Gastroesophageal sphincter (tissue), 3 donors: Measurements from ENCODE around the gene DMPK.

Experiments
- EP300 ChIP-seq: sonication (generic); formaldehyde crosslinking; IDR thresholded peaks from one replicate; pipeline ENCODE4 v1.6.1; 2017; ENCODE audit warnings: antibody characterized with exemption, mild to moderate bottlenecking
- POLR2A ChIP-seq, 2 donors: fragments of 450-650 bp; IDR thresholded peaks; one replicate each; pipeline ENCODE4 v1.6.1; 2017; ENCODE audit warnings: antibody characterized with exemption in 2 of 2, mild to moderate bottlenecking in 2 of 2, moderate library complexity in 1 of 2
- POLR2AphosphoS5 ChIP-seq: sonication (generic); formaldehyde crosslinking; IDR thresholded peaks from one replicate; pipeline ENCODE4 v1.6.1; 2017; ENCODE audit warnings: antibody characterized with exemption
- TF ChIP-seq, protein P1 (sequence below), 4 experiments: fragments of 200-600 bp in 2 of 4; fragments of 450-650 bp in 2 of 4; sonication (generic) in 1 of 4; IDR thresholded peaks; one replicate each; pipeline ENCODE4 v1.5.1; 2017 to 2019; ENCODE audit warnings: antibody characterized with exemption in 4 of 4, mild to moderate bottlenecking in 2 of 4, moderate library complexity in 2 of 4

- TF ChIP-seq, protein P1, sequence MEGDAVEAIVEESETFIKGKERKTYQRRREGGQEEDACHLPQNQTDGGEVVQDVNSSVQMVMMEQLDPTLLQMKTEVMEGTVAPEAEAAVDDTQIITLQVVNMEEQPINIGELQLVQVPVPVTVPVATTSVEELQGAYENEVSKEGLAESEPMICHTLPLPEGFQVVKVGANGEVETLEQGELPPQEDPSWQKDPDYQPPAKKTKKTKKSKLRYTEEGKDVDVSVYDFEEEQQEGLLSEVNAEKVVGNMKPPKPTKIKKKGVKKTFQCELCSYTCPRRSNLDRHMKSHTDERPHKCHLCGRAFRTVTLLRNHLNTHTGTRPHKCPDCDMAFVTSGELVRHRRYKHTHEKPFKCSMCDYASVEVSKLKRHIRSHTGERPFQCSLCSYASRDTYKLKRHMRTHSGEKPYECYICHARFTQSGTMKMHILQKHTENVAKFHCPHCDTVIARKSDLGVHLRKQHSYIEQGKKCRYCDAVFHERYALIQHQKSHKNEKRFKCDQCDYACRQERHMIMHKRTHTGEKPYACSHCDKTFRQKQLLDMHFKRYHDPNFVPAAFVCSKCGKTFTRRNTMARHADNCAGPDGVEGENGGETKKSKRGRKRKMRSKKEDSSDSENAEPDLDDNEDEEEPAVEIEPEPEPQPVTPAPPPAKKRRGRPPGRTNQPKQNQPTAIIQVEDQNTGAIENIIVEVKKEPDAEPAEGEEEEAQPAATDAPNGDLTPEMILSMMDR (IDR thresholded peaks at IDR 0.05), result no peak
- TF ChIP-seq POLR2AphosphoS5, result no peak
- TF ChIP-seq POLR2A (IDR thresholded peaks at IDR 0.05), result no peak
- TF ChIP-seq EP300, result no peak
Measured at GRCh38 chr19:45746866-45747265, 35.4 kb downstream of the DMPK start.
